ENCODE results near the gene ARFRP1. TPM values are rescaled to one million over a fixed set of nuclear protein-coding genes. Genes with fewer than 3 reads are reported as not detected.

ARFRP1 gene
- total and polyA plus RNA-seq, 2 of the 13 experiments (the other 11 are each of a cell fraction or from before 2014, with no cell fraction given), result 32.0 to 51.1 TPM

DNA sequence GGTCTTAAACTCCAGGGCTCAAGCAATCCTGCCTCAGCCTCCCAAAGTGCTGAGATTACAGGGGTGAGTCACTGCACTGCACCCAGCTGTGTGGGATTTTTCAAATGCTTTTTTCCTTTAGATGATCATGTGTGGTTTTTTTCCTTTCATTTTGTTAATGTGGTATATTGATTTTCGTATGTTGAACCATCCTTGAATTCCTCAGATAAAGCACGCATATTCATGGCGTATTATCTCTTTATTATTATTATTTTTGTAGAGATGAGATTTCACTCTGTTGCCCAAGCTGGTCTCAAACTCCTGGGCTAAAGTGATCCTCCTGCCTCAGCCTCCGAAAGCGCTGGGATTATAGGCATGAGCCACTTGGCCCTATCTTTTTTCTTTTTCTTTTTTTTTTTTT is 7.1 kb upstream of the ARFRP1 start:
- DNase-seq (ENCODE audit: low spot score), result no peak
- Histone ChIP-seq H3K4me3 (replicated peaks in 1 of 3; ENCODE audit: insufficient read depth in 1 of 3, low read depth in 2 of 3, low read length in 3 of 3) (no peak overlapping the region), H3K9me3 (ENCODE audit: low read length) (peaks cover 5% of the 10 kb centered on the region; the same call in 1 of the 2 replicates), H3K27me3 (ENCODE audit: control insufficient read depth in 1 of 2, insufficient read depth in 2 of 2, low read length in 2 of 2) (no peaks in the 10 kb centered on the region), H3K4me1 (ENCODE audit: insufficient read depth, low read length) (peaks cover 20% of the 10 kb centered on the region), H3K79me2 (ENCODE audit: insufficient read depth, low read length) (peaks cover 86% of the 10 kb centered on the region), H3K27ac (ENCODE audit: extremely low read length, insufficient read depth, low read length) (no peak overlapping the region), H2AFZ (ENCODE audit: low read length) (no peak overlapping the region), H4K20me1 (ENCODE audit: insufficient read depth, low read length) (no peaks in the 10 kb centered on the region), H3K36me3 (replicated peaks in 1 of 2; ENCODE audit: control insufficient read depth in 1 of 2, insufficient read depth in 2 of 2, low read length in 2 of 2) (peaks cover 15 to 67% of the 10 kb centered on the region in 2 experiments; a peak in 4 of 5 replicates), H3K9ac (ENCODE audit: insufficient read depth, low read depth, low read length) (no peak overlapping the region), H3K4me2 (ENCODE audit: low read depth, low read length) (no peak overlapping the region)
- WGBS (ENCODE audit: low lambda C conversion rate), result 98% methylated on average over 5 of the region's 5 CpGs
- intact Hi-C loops (cut with micrococcal nuclease; ENCODE audit: unreplicated experiment), result no loop called here
- CTCF ChIA-PET (ENCODE audit: low intra/inter-chr PET ratio, low total read pairs), result no interaction called here
- no peak for FAIRE-seq
- POLR2A ChIA-PET, result interaction anchor here (0.8 to 1.3 kb wide), 2 partner anchors 23 kb away, joined by 4 read pairs; no protein-coding TSS in a partner anchor
- in situ Hi-C loops (cut with HindIII; ENCODE audit: extremely low pct_ligation_motif_present, low pct_unique_long_range_greater_than_20kb), result no loop called here
- no peak for ATAC-seq
- no TSS peak for BruUV-seq (replicated peaks)
- TF ChIP-seq ZNF547 (CRISPR knock-in tag; IDR thresholded peaks at IDR 0.05) (no peak), ZNF460 (CRISPR knock-in tag; IDR thresholded peaks at IDR 0.05; ENCODE audit: borderline replicate concordance) (no peak), ETV6 (CRISPR knock-in tag; conservative IDR thresholded peaks at IDR 0.05) (no peak), TAF1 (CRISPR knock-in tag; IDR thresholded peaks at IDR 0.05) (no peak), KLF15 (CRISPR knock-in tag; IDR thresholded peaks at IDR 0.05; ENCODE audit: borderline replicate concordance) (no peak), GTF3A (CRISPR knock-in tag; conservative IDR thresholded peaks at IDR 0.05) (no peak), HNF4A (CRISPR knock-in tag; IDR thresholded peaks at IDR 0.05) (no peak), PRMT3 (CRISPR knock-in tag; IDR thresholded peaks at IDR 0.05; ENCODE audit: borderline replicate concordance, low read depth) (no peak), ZNF234 (CRISPR knock-in tag; conservative IDR thresholded peaks at IDR 0.05) (no peak), ZFP36L2 (CRISPR knock-in tag; IDR thresholded peaks at IDR 0.05) (no peak)
- TF ChIP-seq, protein P1, sequence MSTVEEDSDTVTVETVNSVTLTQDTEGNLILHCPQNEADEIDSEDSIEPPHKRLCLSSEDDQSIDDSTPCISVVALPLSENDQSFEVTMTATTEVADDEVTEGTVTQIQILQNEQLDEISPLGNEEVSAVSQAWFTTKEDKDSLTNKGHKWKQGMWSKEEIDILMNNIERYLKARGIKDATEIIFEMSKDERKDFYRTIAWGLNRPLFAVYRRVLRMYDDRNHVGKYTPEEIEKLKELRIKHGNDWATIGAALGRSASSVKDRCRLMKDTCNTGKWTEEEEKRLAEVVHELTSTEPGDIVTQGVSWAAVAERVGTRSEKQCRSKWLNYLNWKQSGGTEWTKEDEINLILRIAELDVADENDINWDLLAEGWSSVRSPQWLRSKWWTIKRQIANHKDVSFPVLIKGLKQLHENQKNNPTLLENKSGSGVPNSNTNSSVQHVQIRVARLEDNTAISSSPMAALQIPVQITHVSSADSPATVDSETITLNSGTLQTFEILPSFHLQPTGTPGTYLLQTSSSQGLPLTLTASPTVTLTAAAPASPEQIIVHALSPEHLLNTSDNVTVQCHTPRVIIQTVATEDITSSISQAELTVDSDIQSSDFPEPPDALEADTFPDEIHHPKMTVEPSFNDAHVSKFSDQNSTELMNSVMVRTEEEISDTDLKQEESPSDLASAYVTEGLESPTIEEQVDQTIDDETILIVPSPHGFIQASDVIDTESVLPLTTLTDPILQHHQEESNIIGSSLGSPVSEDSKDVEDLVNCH (CRISPR knock-in tag; IDR thresholded peaks at IDR 0.05), result no peak
- TF ChIP-seq, protein P2, sequence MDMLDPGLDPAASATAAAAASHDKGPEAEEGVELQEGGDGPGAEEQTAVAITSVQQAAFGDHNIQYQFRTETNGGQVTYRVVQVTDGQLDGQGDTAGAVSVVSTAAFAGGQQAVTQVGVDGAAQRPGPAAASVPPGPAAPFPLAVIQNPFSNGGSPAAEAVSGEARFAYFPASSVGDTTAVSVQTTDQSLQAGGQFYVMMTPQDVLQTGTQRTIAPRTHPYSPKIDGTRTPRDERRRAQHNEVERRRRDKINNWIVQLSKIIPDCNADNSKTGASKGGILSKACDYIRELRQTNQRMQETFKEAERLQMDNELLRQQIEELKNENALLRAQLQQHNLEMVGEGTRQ (IDR thresholded peaks at IDR 0.05; ENCODE audit: low read depth, low read length), result no peak
- TF ChIP-seq, protein P2 (CRISPR knock-in tag; IDR thresholded peaks at IDR 0.05; ENCODE audit: borderline replicate concordance), result no peak
- TF ChIP-seq, protein P3, sequence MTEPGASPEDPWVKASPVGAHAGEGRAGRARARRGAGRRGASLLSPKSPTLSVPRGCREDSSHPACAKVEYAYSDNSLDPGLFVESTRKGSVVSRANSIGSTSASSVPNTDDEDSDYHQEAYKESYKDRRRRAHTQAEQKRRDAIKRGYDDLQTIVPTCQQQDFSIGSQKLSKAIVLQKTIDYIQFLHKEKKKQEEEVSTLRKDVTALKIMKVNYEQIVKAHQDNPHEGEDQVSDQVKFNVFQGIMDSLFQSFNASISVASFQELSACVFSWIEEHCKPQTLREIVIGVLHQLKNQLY (CRISPR knock-in tag; IDR thresholded peaks at IDR 0.05), result no peak
- TF ChIP-seq, protein P4, sequence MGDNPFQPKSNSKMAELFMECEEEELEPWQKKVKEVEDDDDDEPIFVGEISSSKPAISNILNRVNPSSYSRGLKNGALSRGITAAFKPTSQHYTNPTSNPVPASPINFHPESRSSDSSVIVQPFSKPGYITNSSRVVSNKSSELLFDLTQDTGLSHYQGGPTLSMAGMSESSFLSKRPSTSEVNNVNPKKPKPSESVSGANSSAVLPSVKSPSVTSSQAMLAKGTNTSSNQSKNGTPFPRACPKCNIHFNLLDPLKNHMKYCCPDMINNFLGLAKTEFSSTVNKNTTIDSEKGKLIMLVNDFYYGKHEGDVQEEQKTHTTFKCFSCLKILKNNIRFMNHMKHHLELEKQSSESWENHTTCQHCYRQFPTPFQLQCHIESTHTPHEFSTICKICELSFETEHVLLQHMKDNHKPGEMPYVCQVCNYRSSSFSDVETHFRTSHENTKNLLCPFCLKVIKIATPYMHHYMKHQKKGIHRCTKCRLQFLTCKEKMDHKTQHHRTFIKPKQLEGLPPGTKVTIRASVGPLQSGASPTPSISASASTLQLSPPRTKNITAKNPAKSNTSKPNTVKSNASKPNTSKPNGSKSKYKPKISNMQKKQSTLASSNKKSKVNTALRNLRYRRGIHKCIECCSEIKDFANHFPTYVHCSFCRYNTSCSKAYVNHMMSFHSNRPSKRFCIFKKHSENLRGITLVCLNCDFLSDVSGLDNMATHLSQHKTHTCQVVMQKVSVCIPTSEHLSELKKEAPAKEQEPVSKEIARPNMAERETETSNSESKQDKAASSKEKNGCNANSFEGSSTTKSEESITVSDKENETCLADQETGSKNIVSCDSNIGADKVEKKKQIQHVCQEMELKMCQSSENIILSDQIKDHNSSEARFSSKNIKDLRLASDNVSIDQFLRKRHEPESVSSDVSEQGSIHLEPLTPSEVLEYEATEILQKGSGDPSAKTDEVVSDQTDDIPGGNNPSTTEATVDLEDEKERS (CRISPR knock-in tag; IDR thresholded peaks at IDR 0.05), result no peak
- TF ChIP-seq, protein P5, sequence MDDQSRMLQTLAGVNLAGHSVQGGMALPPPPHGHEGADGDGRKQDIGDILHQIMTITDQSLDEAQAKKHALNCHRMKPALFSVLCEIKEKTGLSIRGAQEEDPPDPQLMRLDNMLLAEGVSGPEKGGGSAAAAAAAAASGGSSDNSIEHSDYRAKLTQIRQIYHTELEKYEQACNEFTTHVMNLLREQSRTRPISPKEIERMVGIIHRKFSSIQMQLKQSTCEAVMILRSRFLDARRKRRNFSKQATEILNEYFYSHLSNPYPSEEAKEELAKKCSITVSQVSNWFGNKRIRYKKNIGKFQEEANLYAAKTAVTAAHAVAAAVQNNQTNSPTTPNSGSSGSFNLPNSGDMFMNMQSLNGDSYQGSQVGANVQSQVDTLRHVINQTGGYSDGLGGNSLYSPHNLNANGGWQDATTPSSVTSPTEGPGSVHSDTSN (CRISPR knock-in tag; IDR thresholded peaks at IDR 0.05; ENCODE audit: borderline replicate concordance), result no peak
